Measurements from ENCODE around the gene ATRNL1.

DNA sequence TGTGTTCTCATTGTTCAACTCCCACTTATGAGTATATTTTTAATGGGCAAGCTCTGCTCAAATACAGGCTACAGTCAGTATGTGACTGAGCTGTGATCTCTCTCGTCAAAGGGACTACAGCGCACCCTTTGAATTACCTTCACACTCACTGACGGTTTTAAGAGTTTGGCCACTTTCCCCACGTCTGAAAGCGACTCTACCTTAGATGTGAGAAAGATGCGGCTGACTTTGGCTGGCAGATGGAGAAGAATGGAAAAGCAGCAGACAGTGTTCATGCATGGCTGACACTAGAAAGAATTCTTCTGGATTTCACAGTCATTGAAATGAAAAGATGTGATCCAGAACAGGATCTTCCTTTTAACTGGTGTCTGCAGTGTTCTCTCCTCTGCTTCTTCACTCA, 2.0 kb upstream of the ATRNL1 start:
- TF ChIP-seq, protein P1, sequence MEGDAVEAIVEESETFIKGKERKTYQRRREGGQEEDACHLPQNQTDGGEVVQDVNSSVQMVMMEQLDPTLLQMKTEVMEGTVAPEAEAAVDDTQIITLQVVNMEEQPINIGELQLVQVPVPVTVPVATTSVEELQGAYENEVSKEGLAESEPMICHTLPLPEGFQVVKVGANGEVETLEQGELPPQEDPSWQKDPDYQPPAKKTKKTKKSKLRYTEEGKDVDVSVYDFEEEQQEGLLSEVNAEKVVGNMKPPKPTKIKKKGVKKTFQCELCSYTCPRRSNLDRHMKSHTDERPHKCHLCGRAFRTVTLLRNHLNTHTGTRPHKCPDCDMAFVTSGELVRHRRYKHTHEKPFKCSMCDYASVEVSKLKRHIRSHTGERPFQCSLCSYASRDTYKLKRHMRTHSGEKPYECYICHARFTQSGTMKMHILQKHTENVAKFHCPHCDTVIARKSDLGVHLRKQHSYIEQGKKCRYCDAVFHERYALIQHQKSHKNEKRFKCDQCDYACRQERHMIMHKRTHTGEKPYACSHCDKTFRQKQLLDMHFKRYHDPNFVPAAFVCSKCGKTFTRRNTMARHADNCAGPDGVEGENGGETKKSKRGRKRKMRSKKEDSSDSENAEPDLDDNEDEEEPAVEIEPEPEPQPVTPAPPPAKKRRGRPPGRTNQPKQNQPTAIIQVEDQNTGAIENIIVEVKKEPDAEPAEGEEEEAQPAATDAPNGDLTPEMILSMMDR (IDR thresholded peaks at IDR 0.05; ENCODE audit: borderline replicate concordance, extremely low read depth, low read length, poor library complexity, severe bottlenecking) = no peak
- TF ChIP-seq EZH2 (IDR thresholded peaks at IDR 0.05; ENCODE audit: borderline replicate concordance, low read depth, low read length, severe bottlenecking) = no peak
